HepG2 (cell line): Measurements from ENCODE around the gene POLR3E. TPM values are rescaled to one million over a fixed set of nuclear protein-coding genes. Genes with fewer than 3 reads are reported as not detected.

Experiments used
- ARNTL ChIP-seq: sonication (generic); formaldehyde crosslinking; IDR thresholded peaks from 2 replicates; pipeline ENCODE4 v1.4.0; 2020; ENCODE audit warnings: mild to moderate bottlenecking, missing genetic modification reagents
- EP300 ChIP-seq, 3 experiments: sonication (generic) in 1 of 3; formaldehyde crosslinking in 1 of 3; IDR thresholded peaks; 2 replicates each; pipeline versions ENCODE4 v1.5.1 to v1.6.1; 2011 to 2020; ENCODE audit warnings: low read depth in 2 of 3, low read length in 2 of 3, borderline replicate concordance in 1 of 3, improper control_type of control experiment in 1 of 3, mild to moderate bottlenecking in 1 of 3, missing genetic modification reagents in 1 of 3, moderate library complexity in 1 of 3
- MYNN ChIP-seq: sonication (generic); formaldehyde crosslinking; IDR thresholded peaks from 2 replicates; pipeline ENCODE4 v1.4.0; 2020; ENCODE audit warnings: mild to moderate bottlenecking, low read depth, missing genetic modification reagents
- NCOR1 ChIP-seq: fragments of 200-600 bp; sonication (generic); IDR thresholded peaks from 2 replicates; pipeline ENCODE4 v1.7.0; 2017; ENCODE audit warnings: antibody characterized with exemption, low read length, borderline replicate concordance
- SOX5 ChIP-seq: IDR thresholded peaks from 2 replicates; pipeline ENCODE4 v1.6.1; 2016; ENCODE audit warnings: borderline replicate concordance
- TSC22D2 ChIP-seq: sonication (generic); formaldehyde crosslinking; IDR thresholded peaks from 2 replicates; pipeline ENCODE4 v1.5.1; 2020; ENCODE audit warnings: missing genetic modification reagents, mild to moderate bottlenecking, borderline replicate concordance
- ZMYM3 ChIP-seq: sonication (generic); formaldehyde crosslinking; IDR thresholded peaks from 2 replicates; pipeline ENCODE4 v1.5.1; 2020; ENCODE audit warnings: mild to moderate bottlenecking, missing genetic modification reagents
- ZNF232 ChIP-seq: sonication (generic); formaldehyde crosslinking; IDR thresholded peaks from 2 replicates; pipeline ENCODE4 v1.4.0; 2020; ENCODE audit warnings: missing genetic modification reagents, borderline replicate concordance
- ZNF629 ChIP-seq: sonication (generic); formaldehyde crosslinking; conservative IDR thresholded peaks from 2 replicates; pipeline ENCODE4 v1.5.0; 2020; ENCODE audit warnings: missing genetic modification reagents
- ZNF780A ChIP-seq: sonication (generic); formaldehyde crosslinking; IDR thresholded peaks from 2 replicates; pipeline ENCODE4 v1.8.0; 2022; ENCODE audit warnings: mild to moderate bottlenecking, missing genetic modification reagents, moderate library complexity
- polyA plus RNA-seq, 8 experiments: library from polyadenylated mRNA; depleted of rRNA in 3 of 8; stranded (reverse) in 7 of 8; unstranded in 1 of 8; fragments of >200 nt; fragmentation: Illumina TruSeq in 4 of 8; extraction: Trizol in 4 of 8; gene quantifications; 2 replicates each; pipeline versions ENCODE4 v1.2.1 to v1.2.3, GENCODE V29; 2011 to 2016; ENCODE audit warnings: low read depth in 4 of 8, missing spikeins in 1 of 8, mixed read lengths in 1 of 8; ENCODE audit not compliant: insufficient read depth in 1 of 8
- total RNA-seq, 5 experiments: library from RNA; depleted of rRNA; stranded (reverse); fragments of >200 nt; fragmentation: Illumina TruSeq; extraction: Trizol; gene quantifications; 2 replicates each; pipeline ENCODE4 v1.2.3, GENCODE V29; 2016; ENCODE audit warnings: low read depth in 1 of 5
- TF ChIP-seq, protein P1 (sequence below): sonication (generic); formaldehyde crosslinking; IDR thresholded peaks from 2 replicates; pipeline ENCODE4 v1.5.1; 2020; ENCODE audit warnings: missing genetic modification reagents, mild to moderate bottlenecking, borderline replicate concordance
- TF ChIP-seq, protein P2 (sequence below): sonication (generic); formaldehyde crosslinking; IDR thresholded peaks from 2 replicates; pipeline ENCODE4 v1.8.1; 2023; ENCODE audit warnings: mild to moderate bottlenecking, moderate library complexity, missing genetic modification reagents
- TF ChIP-seq, protein P3 (sequence below): sonication (generic); formaldehyde crosslinking; IDR thresholded peaks from 2 replicates; pipeline ENCODE4 v1.5.0; 2020; ENCODE audit warnings: missing genetic modification reagents, mild to moderate bottlenecking, borderline replicate concordance
- TF ChIP-seq, protein P4 (sequence below): sonication (generic); formaldehyde crosslinking; IDR thresholded peaks from 2 replicates; pipeline ENCODE4 v1.5.1; 2020; ENCODE audit warnings: mild to moderate bottlenecking, missing genetic modification reagents, moderate library complexity
- TF ChIP-seq, protein P5 (sequence below): IDR thresholded peaks from 2 replicates; pipeline ENCODE4 v1.6.1; 2016; ENCODE audit warnings: missing compliant biosample characterization, missing genetic modification reagents, borderline replicate concordance

Gene POLR3E
- total and polyA plus RNA-seq, 2 of the 13 experiments (the other 11 are each of a cell fraction or from before 2014, with no cell fraction given): 135 to 262 TPM

DNA sequence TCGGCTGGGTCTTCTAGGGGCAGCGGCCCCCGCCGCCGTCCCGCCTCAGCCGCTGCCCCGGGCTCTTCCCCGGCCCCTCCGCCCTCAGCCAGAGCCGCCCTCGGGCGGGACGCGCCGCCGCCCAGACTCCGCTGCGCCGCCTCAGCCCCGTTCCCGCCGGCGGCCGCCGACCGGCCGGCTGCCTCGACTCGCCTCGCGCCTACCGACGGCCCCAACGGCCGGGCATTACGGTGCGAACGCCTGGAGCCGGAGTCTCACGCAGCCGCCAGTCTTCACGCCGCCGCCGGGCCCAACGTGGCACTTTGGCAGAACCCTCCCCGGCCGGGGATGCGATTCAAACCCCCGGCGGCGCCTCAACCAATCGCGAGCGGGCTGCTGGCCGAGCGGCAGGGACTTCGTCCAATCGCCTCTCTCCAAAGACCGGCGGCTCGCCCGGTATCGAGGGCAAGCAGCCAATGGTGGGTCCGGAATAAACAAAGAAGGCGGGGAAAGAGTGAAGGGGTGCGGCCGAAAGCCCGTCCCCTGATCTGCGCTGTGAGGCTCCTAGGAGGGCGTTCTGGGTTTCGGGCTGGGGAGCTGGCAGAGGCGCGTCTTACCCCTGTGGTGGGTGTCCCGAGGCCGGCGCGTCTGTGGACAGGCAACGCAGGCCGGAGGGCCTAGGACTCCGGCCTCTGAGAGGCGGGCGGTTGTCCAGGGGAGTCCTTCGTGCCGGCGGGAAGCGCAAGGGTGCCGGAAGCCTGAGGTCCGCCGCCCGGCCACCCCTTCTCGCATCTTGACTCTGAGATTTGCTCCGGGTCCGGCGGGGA lies 77.3 kb downstream of the POLR3E start, which contains the start of gene CDR2 (continued):
- TF ChIP-seq EP300 (IDR thresholded peaks at IDR 0.05; ENCODE audit: low read depth in 2 of 2, low read length in 2 of 2) (0 out of 4 replicates have a peak, but pooled peaks of 1 of the 2 experiments have one; percentile 22), EP300 (CRISPR knock-in tag; IDR thresholded peaks at IDR 0.05; ENCODE audit: borderline replicate concordance) (no peak), SOX5 (CRISPR knock-in tag) (peak; percentile 69; the same call in 1 of the 2 replicates), ARNTL (CRISPR knock-in tag) (peak; percentile 6), ZNF780A (CRISPR knock-in tag) (no peak), ZMYM3 (CRISPR knock-in tag) (peak; percentile 41; the same call in 1 of the 2 replicates), ZNF629 (CRISPR knock-in tag) (0 out of 2 replicates have a peak, but pooled peaks have one; percentile 39), MYNN (CRISPR knock-in tag) (no peak), TSC22D2 (CRISPR knock-in tag) (peak; percentile 93; the same call in 1 of the 2 replicates), NCOR1 (peak; percentile 51; the same call in 1 of the 2 replicates), ZNF232 (peak; percentile 86)
- TF ChIP-seq, protein P1, sequence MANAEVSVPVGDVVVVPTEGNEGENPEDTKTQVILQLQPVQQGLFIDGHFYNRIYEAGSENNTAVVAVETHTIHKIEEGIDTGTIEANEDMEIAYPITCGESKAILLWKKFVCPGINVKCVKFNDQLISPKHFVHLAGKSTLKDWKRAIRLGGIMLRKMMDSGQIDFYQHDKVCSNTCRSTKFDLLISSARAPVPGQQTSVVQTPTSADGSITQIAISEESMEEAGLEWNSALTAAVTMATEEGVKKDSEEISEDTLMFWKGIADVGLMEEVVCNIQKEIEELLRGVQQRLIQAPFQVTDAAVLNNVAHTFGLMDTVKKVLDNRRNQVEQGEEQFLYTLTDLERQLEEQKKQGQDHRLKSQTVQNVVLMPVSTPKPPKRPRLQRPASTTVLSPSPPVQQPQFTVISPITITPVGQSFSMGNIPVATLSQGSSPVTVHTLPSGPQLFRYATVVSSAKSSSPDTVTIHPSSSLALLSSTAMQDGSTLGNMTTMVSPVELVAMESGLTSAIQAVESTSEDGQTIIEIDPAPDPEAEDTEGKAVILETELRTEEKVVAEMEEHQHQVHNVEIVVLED: peak; percentile 56; the same call in 1 of the 2 replicates
- TF ChIP-seq, protein P2, sequence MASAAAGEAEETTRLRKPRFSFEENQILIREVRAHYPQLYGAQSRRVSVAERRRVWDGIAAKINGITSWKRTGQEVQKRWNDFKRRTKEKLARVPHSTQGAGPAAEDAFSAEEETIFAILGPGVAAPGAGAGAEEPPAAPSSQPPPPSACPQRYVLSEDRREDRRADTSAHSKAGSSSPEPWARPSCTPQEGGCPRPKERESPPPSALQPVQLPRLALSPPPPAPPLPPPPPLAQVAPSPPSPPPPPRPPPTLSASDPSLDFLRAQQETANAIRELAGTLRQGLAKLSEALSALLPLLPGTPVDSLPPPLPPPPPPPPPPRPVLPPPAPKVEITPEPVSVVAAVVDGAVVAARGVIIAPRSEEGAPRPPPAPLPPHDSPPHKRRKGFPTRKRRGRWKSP: peak; percentile 83; the same call in 1 of the 2 replicates
- TF ChIP-seq, protein P3, sequence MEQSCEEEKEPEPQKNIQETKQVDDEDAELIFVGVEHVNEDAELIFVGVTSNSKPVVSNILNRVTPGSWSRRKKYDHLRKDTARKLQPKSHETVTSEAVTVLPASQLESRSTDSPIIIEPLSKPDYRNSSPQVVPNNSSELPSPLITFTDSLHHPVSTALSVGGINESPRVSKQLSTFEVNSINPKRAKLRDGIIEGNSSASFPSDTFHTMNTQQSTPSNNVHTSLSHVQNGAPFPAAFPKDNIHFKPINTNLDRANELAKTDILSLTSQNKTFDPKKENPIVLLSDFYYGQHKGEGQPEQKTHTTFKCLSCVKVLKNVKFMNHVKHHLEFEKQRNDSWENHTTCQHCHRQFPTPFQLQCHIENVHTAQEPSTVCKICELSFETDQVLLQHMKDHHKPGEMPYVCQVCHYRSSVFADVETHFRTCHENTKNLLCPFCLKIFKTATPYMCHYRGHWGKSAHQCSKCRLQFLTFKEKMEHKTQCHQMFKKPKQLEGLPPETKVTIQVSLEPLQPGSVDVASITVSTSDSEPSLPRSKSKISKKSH (CRISPR knock-in tag): peak; percentile 61; the same call in 1 of the 2 replicates
- TF ChIP-seq, protein P4, sequence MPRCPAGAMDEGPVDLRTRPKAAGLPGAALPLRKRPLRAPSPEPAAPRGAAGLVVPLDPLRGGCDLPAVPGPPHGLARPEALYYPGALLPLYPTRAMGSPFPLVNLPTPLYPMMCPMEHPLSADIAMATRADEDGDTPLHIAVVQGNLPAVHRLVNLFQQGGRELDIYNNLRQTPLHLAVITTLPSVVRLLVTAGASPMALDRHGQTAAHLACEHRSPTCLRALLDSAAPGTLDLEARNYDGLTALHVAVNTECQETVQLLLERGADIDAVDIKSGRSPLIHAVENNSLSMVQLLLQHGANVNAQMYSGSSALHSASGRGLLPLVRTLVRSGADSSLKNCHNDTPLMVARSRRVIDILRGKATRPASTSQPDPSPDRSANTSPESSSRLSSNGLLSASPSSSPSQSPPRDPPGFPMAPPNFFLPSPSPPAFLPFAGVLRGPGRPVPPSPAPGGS (CRISPR knock-in tag): peak; percentile 86; the same call in 1 of the 2 replicates
- TF ChIP-seq, protein P5, sequence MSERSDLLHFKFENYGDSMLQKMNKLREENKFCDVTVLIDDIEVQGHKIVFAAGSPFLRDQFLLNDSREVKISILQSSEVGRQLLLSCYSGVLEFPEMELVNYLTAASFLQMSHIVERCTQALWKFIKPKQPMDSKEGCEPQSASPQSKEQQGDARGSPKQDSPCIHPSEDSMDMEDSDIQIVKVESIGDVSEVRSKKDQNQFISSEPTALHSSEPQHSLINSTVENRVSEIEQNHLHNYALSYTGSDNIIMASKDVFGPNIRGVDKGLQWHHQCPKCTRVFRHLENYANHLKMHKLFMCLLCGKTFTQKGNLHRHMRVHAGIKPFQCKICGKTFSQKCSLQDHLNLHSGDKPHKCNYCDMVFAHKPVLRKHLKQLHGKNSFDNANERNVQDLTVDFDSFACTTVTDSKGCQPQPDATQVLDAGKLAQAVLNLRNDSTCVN (CRISPR knock-in tag): peak; percentile 70
